Ishikawa (cell line): ENCODE data around the gene TBC1D13.

Experiments
- CEBPB ChIP-seq: IDR thresholded peaks from 2 replicates; pipeline ENCODE4 v1.6.1; 2012
- CREB1 ChIP-seq: IDR thresholded peaks from 2 replicates; pipeline ENCODE4 v1.6.1; 2012; ENCODE audit warnings: low read depth
- EGR1 ChIP-seq: IDR thresholded peaks from 2 replicates; pipeline ENCODE4 v1.6.1; 2012
- EP300 ChIP-seq: IDR thresholded peaks from 2 replicates; pipeline ENCODE4 v1.6.1; 2012; ENCODE audit warnings: borderline replicate concordance
- FOXM1 ChIP-seq: IDR thresholded peaks from 2 replicates; pipeline ENCODE4 v1.6.1; 2012; ENCODE audit warnings: low read depth, borderline replicate concordance
- NFIC ChIP-seq: IDR thresholded peaks from 2 replicates; pipeline ENCODE4 v1.6.1; 2012
- RAD21 ChIP-seq: IDR thresholded peaks from 2 replicates; pipeline ENCODE4 v1.6.1; 2012; ENCODE audit warnings: low read depth
- TAF1 ChIP-seq: IDR thresholded peaks from 2 replicates; pipeline ENCODE4 v1.6.1; 2012; ENCODE audit warnings: low read depth, mild to moderate bottlenecking
- TCF12 ChIP-seq: IDR thresholded peaks from 2 replicates; pipeline ENCODE4 v1.6.1; 2012; ENCODE audit warnings: low read depth
- TEAD4 ChIP-seq: IDR thresholded peaks from 2 replicates; pipeline ENCODE4 v1.6.1; 2012
- YY1 ChIP-seq: IDR thresholded peaks from 2 replicates; pipeline ENCODE4 v1.6.1; 2012; ENCODE audit warnings: low read depth
- ZBTB7A ChIP-seq: IDR thresholded peaks from 2 replicates; pipeline ENCODE4 v1.6.1; 2012; ENCODE audit warnings: low read depth
- TF ChIP-seq, protein P1 (sequence below): IDR thresholded peaks from 2 replicates; pipeline ENCODE4 v1.6.1; 2012; ENCODE audit warnings: low read depth, mild to moderate bottlenecking
- TF ChIP-seq, protein P2 (sequence below): IDR thresholded peaks from 2 replicates; pipeline ENCODE4 v1.6.1; 2012
- TF ChIP-seq, protein P3 (sequence below): IDR thresholded peaks from 2 replicates; pipeline ENCODE4 v1.6.1; 2012

TBC1D13 gene

DNA sequence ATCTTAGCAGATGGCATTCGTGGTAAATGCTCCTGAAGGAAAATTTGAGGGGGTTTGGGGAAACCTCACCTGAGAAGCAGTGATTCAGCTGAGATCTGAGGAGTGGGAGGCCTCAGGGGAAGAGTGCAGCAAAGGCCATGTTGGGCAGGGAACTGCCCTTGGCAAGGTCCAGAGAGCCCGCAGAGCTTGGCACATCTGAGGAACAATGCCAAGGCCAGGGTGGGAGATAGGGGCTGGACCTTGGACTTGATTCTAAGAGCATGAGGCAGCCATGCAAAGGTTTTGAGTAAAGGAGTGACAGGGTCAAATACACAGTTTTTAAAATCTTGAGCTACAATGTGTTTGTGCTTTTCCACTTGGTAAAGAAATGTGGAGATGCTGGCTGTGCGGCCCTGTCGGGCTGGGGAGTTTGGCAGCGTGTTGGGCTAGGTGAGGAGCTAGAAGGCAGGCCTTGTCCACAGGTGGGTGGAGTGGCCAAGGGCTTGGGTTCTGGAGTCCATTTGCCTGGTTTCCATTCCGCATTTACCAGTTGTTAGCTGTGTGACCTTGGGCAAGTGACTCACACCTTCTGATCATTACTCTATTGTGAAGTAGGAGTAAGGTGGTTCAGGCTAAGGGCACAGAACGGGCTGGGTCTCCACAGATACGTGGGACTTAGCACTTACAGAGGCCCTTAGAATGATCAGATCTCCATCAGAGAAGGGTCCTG is 6.1 kb downstream of the TBC1D13 start:
- no peak for TF ChIP-seq RAD21
- TF ChIP-seq EGR1: no peak
- no peak for TF ChIP-seq TCF12
- no peak for TF ChIP-seq TEAD4
- TF ChIP-seq, protein P1, sequence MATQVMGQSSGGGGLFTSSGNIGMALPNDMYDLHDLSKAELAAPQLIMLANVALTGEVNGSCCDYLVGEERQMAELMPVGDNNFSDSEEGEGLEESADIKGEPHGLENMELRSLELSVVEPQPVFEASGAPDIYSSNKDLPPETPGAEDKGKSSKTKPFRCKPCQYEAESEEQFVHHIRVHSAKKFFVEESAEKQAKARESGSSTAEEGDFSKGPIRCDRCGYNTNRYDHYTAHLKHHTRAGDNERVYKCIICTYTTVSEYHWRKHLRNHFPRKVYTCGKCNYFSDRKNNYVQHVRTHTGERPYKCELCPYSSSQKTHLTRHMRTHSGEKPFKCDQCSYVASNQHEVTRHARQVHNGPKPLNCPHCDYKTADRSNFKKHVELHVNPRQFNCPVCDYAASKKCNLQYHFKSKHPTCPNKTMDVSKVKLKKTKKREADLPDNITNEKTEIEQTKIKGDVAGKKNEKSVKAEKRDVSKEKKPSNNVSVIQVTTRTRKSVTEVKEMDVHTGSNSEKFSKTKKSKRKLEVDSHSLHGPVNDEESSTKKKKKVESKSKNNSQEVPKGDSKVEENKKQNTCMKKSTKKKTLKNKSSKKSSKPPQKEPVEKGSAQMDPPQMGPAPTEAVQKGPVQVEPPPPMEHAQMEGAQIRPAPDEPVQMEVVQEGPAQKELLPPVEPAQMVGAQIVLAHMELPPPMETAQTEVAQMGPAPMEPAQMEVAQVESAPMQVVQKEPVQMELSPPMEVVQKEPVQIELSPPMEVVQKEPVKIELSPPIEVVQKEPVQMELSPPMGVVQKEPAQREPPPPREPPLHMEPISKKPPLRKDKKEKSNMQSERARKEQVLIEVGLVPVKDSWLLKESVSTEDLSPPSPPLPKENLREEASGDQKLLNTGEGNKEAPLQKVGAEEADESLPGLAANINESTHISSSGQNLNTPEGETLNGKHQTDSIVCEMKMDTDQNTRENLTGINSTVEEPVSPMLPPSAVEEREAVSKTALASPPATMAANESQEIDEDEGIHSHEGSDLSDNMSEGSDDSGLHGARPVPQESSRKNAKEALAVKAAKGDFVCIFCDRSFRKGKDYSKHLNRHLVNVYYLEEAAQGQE: no peak
- TF ChIP-seq, protein P2, sequence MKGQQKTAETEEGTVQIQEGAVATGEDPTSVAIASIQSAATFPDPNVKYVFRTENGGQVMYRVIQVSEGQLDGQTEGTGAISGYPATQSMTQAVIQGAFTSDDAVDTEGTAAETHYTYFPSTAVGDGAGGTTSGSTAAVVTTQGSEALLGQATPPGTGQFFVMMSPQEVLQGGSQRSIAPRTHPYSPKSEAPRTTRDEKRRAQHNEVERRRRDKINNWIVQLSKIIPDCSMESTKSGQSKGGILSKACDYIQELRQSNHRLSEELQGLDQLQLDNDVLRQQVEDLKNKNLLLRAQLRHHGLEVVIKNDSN: no peak
- no peak for TF ChIP-seq ZBTB7A
- no peak for TF ChIP-seq YY1
- no peak for TF ChIP-seq NFIC
- no peak for TF ChIP-seq TAF1
- no peak for TF ChIP-seq FOXM1
- no peak for TF ChIP-seq EP300
- no peak for TF ChIP-seq CEBPB
- TF ChIP-seq CREB1: no peak
- TF ChIP-seq, protein P3, sequence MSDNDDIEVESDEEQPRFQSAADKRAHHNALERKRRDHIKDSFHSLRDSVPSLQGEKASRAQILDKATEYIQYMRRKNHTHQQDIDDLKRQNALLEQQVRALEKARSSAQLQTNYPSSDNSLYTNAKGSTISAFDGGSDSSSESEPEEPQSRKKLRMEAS: no peak

DNA sequence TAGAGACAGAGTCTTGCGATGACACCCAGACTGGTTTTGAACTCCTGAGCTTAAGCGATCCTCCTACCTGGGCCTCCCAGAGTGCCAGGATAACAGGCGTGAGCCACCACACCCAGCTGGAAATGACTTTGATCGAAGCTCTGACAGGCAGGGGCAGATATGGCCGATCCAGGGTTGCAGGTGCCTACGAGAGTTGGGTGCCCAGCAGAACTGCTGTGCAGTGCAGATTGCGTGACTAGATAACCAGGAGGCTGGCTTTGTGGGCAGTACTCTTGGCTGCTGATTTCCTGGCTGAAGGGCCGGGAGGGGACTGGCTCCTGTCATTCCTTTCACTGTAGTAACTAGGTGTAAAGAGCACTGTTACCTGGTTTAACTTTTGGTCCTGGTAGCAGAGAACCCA is 11.8 kb downstream of the TBC1D13 start:
- TF ChIP-seq NFIC (no peak), YY1 (no peak)

DNA sequence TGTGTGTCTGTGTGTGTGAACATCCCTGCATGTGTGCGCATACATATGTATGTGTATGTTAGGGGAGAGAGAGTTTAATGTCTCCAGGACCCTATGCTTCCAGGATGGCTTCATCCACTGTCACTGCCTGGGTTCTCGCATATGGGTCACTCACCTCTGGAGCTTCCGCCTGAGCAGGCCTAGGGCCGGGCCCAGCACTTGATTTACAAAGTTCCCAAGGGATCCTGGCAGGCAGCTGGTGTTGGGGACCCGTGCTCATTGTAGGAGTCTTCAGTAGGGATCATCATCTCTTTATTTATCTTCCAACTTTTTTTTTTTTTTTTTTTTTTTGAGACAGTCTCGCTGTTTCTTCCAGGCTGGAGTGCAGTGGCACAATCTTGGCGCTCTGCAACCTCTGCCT is 13.0 kb downstream of the TBC1D13 start:
- TF ChIP-seq TAF1 (no peak), RAD21 (no peak), FOXM1 (no peak), CEBPB (no peak), CREB1 (no peak), EP300 (no peak), YY1 (no peak), ZBTB7A (no peak), NFIC (no peak), TCF12 (no peak), EGR1 (no peak), TEAD4 (no peak)
- TF ChIP-seq, protein P1: no peak
- TF ChIP-seq, protein P2: no peak
- TF ChIP-seq, protein P3: no peak

DNA sequence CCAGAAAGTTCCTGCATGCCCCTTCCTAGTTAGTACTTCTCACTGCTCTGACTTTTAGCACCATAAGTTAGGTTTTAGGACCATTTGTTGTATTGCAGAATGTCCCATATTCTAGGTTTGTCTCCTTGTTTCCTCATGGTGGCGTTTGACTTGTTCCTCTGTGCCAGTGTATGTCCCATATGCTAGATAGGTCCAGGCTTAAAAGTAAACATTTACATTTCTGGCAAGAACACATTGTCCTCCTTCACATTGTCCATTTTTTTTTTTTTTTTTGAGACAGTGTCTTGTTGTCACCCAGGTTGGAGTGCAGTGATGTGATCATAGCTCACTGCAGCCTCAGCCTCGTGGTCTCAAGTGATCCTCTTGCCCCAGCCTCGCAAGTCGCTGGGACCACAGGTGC is 15.4 kb downstream of the TBC1D13 start:
- TF ChIP-seq EP300: no peak
- no peak for TF ChIP-seq EGR1
- TF ChIP-seq, protein P1: no peak
- TF ChIP-seq YY1: no peak
- TF ChIP-seq RAD21: no peak
- TF ChIP-seq CREB1: no peak
- TF ChIP-seq TAF1: no peak
- TF ChIP-seq ZBTB7A: no peak
- TF ChIP-seq FOXM1: no peak
- no peak for TF ChIP-seq NFIC
